NB4 (cell line): Measurements from ENCODE around the gene SH3GLB2.

Experiments
- DNase-seq: peaks from one replicate; pipeline ENCODE4 v3.0.0; 2010; ENCODE audit warnings: low read depth
- H3K4me3 ChIP-seq: one replicate; pipeline ENCODE4 v1.5.1; 2011; ENCODE audit warnings: mild to moderate bottlenecking, low read depth, low read length, moderate library complexity
- CTCF ChIP-seq: IDR thresholded peaks from one replicate; pipeline ENCODE4 v1.5.1; 2012; ENCODE audit warnings: low read depth, low read length
- MAX ChIP-seq: IDR thresholded peaks from 2 replicates; pipeline ENCODE4 v1.6.1; 2011; ENCODE audit warnings: low read depth, low read length
- MYC ChIP-seq: IDR thresholded peaks from 2 replicates; pipeline ENCODE4 v1.6.1; 2011; ENCODE audit warnings: low read depth, low read length
- POLR2A ChIP-seq: IDR thresholded peaks from 2 replicates; pipeline ENCODE4 v1.6.1; 2011; ENCODE audit warnings: mild to moderate bottlenecking; ENCODE audit not compliant: insufficient read length; ENCODE audit errors: extremely low read depth

The SH3GLB2 gene

GRCh38 chr9:128992995-128993394, 35.1 kb downstream of the SH3GLB2 start:
- TF ChIP-seq CTCF (peak; percentile 13), MAX (no peak), MYC (no peak), POLR2A (no peak)
- DNase-seq: no peak
- no peak overlapping the region for H3K4me3 ChIP-seq

GRCh38 chr9:128987805-128988204, 40.3 kb downstream of the SH3GLB2 start:
- no peak overlapping the region for H3K4me3 ChIP-seq
- DNase-seq: no peak
- TF ChIP-seq MAX: no peak
- no peak for TF ChIP-seq MYC
- TF ChIP-seq POLR2A: no peak
- no peak for TF ChIP-seq CTCF

GRCh38 chr9:128986671-128987070, 41.5 kb downstream of the SH3GLB2 start:
- DNase-seq: no peak
- no peak overlapping the region for H3K4me3 ChIP-seq
- TF ChIP-seq MAX (no peak), MYC (no peak), POLR2A (no peak)

GRCh38 chr9:128983536-128983935, 44.6 kb downstream of the SH3GLB2 start:
- no peak overlapping the region for H3K4me3 ChIP-seq
- TF ChIP-seq MAX: no peak
- TF ChIP-seq POLR2A: no peak
- no peak for TF ChIP-seq CTCF
- no peak for TF ChIP-seq MYC
- DNase-seq: no peak

GRCh38 chr9:128979111-128979510, 49.0 kb downstream of the SH3GLB2 start:
- H3K4me3 ChIP-seq: no peak overlapping the region
- TF ChIP-seq MYC: no peak
- TF ChIP-seq CTCF: no peak
- TF ChIP-seq MAX: no peak
- TF ChIP-seq POLR2A: no peak
- no peak for DNase-seq

GRCh38 chr9:128972956-128973355, 55.2 kb downstream of the SH3GLB2 start:
- no peak for DNase-seq
- H3K4me3 ChIP-seq: no peak overlapping the region
- no peak for TF ChIP-seq MAX
- TF ChIP-seq POLR2A: no peak
- TF ChIP-seq CTCF: no peak
- no peak for TF ChIP-seq MYC
